ENCODE measurements around the gene SLC66A3.

- no peak for TF ChIP-seq ZNF138 (tag by site-specific recombination; IDR thresholded peaks at IDR 0.05; ENCODE audit: borderline replicate concordance)
- TF ChIP-seq, protein P1, sequence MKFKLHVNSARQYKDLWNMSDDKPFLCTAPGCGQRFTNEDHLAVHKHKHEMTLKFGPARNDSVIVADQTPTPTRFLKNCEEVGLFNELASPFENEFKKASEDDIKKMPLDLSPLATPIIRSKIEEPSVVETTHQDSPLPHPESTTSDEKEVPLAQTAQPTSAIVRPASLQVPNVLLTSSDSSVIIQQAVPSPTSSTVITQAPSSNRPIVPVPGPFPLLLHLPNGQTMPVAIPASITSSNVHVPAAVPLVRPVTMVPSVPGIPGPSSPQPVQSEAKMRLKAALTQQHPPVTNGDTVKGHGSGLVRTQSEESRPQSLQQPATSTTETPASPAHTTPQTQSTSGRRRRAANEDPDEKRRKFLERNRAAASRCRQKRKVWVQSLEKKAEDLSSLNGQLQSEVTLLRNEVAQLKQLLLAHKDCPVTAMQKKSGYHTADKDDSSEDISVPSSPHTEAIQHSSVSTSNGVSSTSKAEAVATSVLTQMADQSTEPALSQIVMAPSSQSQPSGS (tag by site-specific recombination; IDR thresholded peaks at IDR 0.05; ENCODE audit: low read depth) = no peak
Observed at GRCh38 chr2:11186145-11186544, 30.9 kb downstream of the SLC66A3 start.
